ENCODE data around the gene KRT7. TPM values are rescaled to one million over a fixed set of nuclear protein-coding genes. Genes with fewer than 3 reads are reported as not detected.

The KRT7 gene
- total RNA-seq, 1 donor from 2014 or later: not detected

- TF ChIP-seq, protein P1, sequence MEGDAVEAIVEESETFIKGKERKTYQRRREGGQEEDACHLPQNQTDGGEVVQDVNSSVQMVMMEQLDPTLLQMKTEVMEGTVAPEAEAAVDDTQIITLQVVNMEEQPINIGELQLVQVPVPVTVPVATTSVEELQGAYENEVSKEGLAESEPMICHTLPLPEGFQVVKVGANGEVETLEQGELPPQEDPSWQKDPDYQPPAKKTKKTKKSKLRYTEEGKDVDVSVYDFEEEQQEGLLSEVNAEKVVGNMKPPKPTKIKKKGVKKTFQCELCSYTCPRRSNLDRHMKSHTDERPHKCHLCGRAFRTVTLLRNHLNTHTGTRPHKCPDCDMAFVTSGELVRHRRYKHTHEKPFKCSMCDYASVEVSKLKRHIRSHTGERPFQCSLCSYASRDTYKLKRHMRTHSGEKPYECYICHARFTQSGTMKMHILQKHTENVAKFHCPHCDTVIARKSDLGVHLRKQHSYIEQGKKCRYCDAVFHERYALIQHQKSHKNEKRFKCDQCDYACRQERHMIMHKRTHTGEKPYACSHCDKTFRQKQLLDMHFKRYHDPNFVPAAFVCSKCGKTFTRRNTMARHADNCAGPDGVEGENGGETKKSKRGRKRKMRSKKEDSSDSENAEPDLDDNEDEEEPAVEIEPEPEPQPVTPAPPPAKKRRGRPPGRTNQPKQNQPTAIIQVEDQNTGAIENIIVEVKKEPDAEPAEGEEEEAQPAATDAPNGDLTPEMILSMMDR (IDR thresholded peaks at IDR 0.05; ENCODE audit: unreplicated experiment): no peak
- Mint-ChIP-seq H3K36me3 (ENCODE audit: low read depth, unreplicated experiment) (no peaks in the 10 kb centered on the region), H3K4me1 (ENCODE audit: unreplicated experiment) (peaks cover 22% of the 10 kb centered on the region), H3K9me3 (ENCODE audit: unreplicated experiment) (no peaks in the 10 kb centered on the region), H3K4me3 (ENCODE audit: unreplicated experiment) (peak overlapping the region; percentile 16), H3K27me3 (ENCODE audit: unreplicated experiment) (peaks cover 21% of the 10 kb centered on the region), H3K27ac (ENCODE audit: unreplicated experiment) (no peak overlapping the region)
- DNase-seq (ENCODE audit: low spot score): no peak
These were observed 805 bp upstream of the KRT7 start for GRCh38 chr12:52232203-52232673.

GRCh38 chr12:52233462-52234207 lies 592 bp downstream of the KRT7 start:
- peaks cover 21% of the 10 kb centered on the region for H3K27me3 Mint-ChIP-seq (ENCODE audit: unreplicated experiment)
- no peak for DNase-seq (ENCODE audit: low spot score)
- H3K36me3 Mint-ChIP-seq (ENCODE audit: low read depth, unreplicated experiment): no peaks in the 10 kb centered on the region
- H3K9me3 Mint-ChIP-seq (ENCODE audit: unreplicated experiment): no peaks in the 10 kb centered on the region
- H3K27ac Mint-ChIP-seq (ENCODE audit: unreplicated experiment): no peak overlapping the region
- no peak overlapping the region for H3K4me3 Mint-ChIP-seq (ENCODE audit: unreplicated experiment)
- TF ChIP-seq, protein P1 (IDR thresholded peaks at IDR 0.05; ENCODE audit: unreplicated experiment): no peak
- peaks cover 22% of the 10 kb centered on the region for H3K4me1 Mint-ChIP-seq (ENCODE audit: unreplicated experiment)

GRCh38 chr12:52234223-52234810 lies 1.3 kb downstream of the KRT7 start:
- Mint-ChIP-seq H3K4me1 (ENCODE audit: unreplicated experiment) (peaks cover 22% of the 10 kb centered on the region), H3K27ac (ENCODE audit: unreplicated experiment) (no peak overlapping the region), H3K36me3 (ENCODE audit: low read depth, unreplicated experiment) (no peaks in the 10 kb centered on the region), H3K4me3 (ENCODE audit: unreplicated experiment) (no peak overlapping the region), H3K27me3 (ENCODE audit: unreplicated experiment) (peaks cover 21% of the 10 kb centered on the region), H3K9me3 (ENCODE audit: unreplicated experiment) (no peaks in the 10 kb centered on the region)
- DNase-seq (ENCODE audit: low spot score): no peak
- TF ChIP-seq, protein P1 (IDR thresholded peaks at IDR 0.05; ENCODE audit: unreplicated experiment): no peak

GRCh38 chr12:52235001-52235764 lies 2.1 kb downstream of the KRT7 start:
- Mint-ChIP-seq H3K27me3 (ENCODE audit: unreplicated experiment) (peaks cover 21% of the 10 kb centered on the region), H3K4me1 (ENCODE audit: unreplicated experiment) (peaks cover 22% of the 10 kb centered on the region), H3K27ac (ENCODE audit: unreplicated experiment) (no peak overlapping the region), H3K4me3 (ENCODE audit: unreplicated experiment) (no peak overlapping the region), H3K36me3 (ENCODE audit: low read depth, unreplicated experiment) (no peaks in the 10 kb centered on the region), H3K9me3 (ENCODE audit: unreplicated experiment) (no peaks in the 10 kb centered on the region)
- DNase-seq (ENCODE audit: low spot score): no peak
- TF ChIP-seq, protein P1 (IDR thresholded peaks at IDR 0.05; ENCODE audit: unreplicated experiment): no peak

All from endothelial cell (in vitro differentiated cells).